GM12873 (cell line): ENCODE results near the gene SARM1.

Experiments used
- TF ChIP-seq, protein P1 (sequence below): IDR thresholded peaks from 2 replicates; pipeline ENCODE4 v1.5.1; 2012; ENCODE audit warnings: low read depth, mild to moderate bottlenecking, moderate library complexity, low read length, control low read depth; ENCODE audit not compliant: insufficient read depth; ENCODE audit errors: missing control alignments

Gene SARM1

DNA sequence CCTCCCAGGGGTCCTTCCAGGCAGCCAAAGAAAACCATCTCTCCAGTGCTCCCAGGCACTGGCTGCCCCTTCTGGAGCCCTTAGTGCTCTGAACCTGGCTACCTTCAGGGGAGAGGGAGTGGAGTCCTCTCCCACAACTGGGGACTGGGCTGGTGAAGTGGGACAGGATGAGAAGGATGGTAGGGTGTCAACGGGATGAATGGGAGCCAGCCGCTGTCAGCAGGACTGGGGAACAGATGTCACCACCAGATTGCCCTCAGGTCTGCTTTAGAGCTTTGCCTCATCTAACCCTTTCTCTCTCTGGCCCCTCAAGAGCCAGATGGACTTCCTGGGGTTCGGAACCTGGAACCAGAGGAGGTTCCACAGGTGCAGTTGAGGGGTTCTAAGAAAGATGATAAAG lies 6.0 kb upstream of the SARM1 start:
- TF ChIP-seq, protein P1, sequence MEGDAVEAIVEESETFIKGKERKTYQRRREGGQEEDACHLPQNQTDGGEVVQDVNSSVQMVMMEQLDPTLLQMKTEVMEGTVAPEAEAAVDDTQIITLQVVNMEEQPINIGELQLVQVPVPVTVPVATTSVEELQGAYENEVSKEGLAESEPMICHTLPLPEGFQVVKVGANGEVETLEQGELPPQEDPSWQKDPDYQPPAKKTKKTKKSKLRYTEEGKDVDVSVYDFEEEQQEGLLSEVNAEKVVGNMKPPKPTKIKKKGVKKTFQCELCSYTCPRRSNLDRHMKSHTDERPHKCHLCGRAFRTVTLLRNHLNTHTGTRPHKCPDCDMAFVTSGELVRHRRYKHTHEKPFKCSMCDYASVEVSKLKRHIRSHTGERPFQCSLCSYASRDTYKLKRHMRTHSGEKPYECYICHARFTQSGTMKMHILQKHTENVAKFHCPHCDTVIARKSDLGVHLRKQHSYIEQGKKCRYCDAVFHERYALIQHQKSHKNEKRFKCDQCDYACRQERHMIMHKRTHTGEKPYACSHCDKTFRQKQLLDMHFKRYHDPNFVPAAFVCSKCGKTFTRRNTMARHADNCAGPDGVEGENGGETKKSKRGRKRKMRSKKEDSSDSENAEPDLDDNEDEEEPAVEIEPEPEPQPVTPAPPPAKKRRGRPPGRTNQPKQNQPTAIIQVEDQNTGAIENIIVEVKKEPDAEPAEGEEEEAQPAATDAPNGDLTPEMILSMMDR: no peak

DNA sequence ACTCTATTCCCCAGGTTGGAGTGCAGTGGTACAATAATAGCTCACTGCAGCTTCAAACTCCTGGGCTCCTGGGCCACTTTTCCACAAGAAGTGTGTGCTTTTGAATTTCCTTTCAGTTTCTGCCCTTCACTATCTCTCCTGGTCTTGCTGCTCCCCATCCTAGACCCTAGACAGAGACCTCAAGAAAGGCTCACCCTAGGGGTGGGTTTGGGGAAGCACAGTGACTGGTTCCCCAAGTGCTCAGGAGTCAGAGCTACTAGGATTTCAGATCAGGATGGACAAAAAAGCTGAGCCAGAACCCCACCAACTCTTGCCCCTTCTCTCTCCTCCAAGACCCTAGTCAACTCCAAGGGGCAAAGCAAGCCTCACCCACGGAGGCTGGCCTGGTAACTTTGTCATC lies 4.9 kb upstream of the SARM1 start:
- TF ChIP-seq, protein P1: peak; percentile 27

DNA sequence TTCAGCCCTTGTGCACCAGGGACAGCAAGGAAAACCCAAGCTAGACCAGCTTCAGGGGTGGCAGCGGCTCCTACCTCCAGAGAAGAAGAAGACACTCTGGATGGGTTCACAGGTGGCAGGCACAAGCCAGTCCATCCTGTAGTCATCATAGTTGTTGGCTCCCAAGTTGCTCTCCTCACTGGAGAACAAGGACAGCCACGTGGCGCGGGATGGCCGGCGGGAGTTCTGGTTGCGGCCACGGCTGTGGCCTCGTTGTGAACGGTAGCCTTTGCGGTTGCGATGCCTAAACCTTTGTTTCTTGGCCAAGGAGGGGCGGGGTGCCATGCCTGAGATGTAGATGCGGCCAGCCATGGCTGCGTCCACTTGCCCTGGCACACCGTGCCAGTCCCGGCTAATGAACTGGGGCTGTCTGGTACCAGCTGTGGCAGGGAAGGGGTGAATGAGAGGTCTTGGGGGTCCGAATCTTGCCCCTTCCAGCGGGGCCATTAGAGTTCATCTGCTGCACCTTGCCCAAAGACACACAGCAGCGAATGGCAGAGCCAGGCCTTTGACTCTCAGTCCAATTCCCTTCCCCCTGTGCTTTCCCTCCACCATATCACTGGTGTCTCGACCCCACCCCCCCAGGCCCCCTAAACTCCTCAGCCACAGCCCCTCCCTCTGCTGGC lies 3.7 kb upstream of the SARM1 start:
- TF ChIP-seq, protein P1: no peak

DNA sequence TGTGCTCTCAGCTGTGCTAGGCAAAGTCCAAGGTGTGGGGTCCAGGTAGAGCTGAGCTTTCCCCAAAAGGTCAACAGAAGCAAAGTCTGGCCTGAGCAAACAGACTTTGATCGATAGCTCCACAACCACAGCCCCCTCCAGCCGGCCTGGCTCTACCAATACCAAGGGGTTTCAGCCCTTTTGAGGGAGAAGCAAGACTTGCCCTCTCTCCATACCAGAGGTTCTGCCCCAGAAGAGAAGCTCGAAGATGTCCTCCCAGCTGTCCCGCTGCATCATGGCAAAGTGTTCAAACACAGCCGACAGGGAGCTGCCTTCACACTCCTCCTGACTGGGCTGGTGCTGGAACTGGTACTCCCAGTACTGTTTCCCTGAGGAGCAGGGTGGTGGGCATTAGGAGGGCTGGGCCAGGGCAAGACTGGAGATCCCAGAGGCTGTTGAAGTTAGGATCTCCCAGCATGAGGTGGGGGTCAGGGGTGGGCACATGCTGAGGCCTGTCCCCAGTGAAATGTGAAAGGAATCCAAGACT lies 3.1 kb upstream of the SARM1 start:
- TF ChIP-seq, protein P1: no peak

DNA sequence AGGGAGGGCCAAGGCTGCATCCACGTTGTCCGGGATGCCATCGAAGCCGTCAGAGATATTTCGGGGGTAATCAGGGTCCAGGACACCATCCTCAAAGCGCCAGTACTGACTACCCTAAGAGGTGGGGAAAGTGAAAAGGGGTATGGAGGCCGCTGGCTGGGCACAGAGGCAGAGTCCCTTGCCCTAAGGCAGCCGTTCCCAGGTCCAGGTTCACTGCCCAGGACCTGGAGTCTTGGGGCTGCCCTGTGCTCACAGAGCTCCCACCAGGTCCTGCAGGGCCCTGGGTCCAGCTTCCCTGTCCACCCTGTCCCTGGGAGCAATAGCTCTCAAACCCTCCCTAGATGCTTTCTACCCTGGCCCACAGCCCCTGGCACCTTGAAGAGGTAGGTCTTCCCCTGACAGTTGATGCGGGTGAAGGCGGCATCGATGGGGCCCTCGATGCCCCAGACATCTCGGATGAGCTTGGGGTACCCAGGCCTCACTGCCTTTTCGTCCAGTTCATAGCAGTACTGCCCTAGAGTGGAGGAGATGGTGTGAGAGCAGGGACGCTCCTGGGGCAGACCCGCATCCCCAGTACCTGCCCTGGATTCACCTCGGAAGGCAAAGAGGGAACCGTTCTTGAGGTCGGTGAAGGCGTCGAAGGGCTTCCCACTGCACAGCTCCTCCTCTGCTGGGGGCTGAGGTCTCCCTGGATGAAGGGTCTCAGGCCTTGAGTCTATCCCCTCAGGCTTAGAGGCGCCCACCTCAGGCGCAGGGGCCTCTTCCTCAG lies 2.4 kb upstream of the SARM1 start:
- TF ChIP-seq, protein P1: no peak

DNA sequence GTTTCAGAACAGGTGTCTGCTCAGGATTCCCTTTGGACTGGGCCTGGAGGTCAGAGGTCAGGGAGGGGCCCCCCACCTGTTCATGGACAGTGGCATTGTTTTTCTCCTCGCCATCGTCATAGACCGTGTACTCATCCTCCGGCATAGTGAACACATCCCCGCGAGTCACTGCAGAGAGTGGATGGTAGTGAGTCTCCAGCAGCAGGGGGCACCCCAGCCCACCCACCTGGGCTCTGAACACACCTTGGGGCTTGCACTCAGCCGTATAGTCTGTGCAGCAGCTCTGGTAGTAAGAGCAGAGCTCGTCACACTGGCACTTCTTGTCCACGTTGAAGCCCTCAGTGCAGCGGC lies 1.8 kb upstream of the SARM1 start:
- TF ChIP-seq, protein P1: no peak

DNA sequence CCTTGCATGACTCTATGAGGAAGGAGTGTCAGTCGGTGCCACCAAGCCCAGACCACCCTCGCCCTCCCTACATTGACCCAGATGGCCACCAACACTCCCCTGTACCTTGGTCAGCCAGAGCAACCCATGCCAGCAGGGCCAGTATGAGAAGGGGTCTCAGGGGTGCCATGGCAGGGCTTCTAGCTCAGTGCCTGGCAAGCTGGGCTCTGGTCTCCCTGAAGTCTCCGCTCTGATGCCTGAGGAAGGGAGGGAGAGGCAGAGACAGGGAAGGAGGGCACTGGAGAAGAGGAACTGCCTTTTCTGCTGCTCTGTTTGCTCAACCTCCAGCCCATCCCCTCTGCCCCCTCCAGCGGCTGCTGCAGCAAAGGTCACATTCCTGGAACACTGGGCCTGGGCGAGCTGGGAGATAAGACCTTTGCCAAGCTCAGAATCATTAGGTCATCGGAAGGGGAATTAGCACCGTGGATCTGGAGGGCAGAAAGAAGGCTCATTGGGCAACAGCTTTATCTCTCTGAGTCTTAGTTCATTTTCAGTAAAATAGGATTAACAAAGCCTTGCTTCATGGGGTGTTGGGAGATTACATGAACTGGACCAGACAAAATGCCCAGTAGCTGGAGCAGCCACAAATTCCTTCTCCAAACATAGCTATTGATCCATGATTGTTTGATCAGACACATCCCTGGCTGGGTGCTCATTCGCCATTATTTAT lies 1.3 kb upstream of the SARM1 start, which contains the start of gene VTN:
VTN (minus strand) TSS at position 273 of the 709 bp plus-strand sequence; CDS start at position 169, 104 bp downstream.
- TF ChIP-seq, protein P1: no peak
